Stimulated activated CD8-positive, alpha-beta memory T cell treated with anti-CD3 and anti-CD28 coated beads, Interleukin-7, amount 100 ng/mL, for 4 hours (primary cell): ENCODE measurements around the gene SAT2.

Source experiments
- DNase-seq, 2 donors: peaks; one replicate each; pipeline ENCODE4 v3.0.0-alpha.2; 2020; ENCODE audit warnings: low read depth in 2 of 2

Gene SAT2

DNA sequence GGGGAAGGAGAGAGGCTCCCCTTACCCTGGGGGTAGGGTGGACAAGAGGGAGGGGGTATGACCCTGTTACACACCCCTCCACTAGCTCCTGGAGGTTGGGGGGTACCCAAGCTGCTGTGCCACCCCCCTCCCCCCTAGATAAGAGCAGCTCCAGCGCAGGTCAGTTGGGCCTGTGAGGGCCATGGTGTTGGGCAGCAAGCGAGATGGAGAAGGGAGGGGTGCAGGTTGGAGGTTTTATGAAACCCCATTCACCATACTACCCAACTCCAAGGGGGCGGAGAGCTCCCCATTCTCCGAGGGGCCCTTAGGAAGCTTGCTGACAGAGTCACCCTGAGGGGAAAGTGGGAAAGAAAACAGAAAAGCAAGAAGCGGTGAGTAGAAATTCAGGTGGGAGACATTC, 36.0 kb downstream of the SAT2 start:
- no peak for DNase-seq

DNA sequence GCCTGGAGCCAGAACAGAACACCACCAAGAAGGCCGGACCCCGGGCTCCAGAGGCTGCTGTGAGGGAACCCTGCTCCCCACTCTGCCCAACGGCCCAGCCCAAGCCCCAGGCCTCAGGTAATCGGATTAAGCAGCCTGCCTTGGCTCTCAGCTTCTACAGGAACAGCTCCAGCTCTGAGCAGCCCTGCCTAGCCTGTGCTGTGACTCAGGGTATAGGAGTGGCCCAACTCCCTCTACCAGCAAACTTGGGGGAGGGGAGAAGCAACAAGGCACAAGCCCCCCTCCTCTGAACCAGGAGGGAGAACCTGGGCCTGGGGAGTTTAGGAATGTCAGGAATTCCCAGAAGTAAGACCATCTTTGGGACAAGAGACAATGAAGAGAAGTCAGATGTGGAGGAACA, 36.9 kb downstream of the SAT2 start:
- DNase-seq = no peak

GRCh38 chr17:7589891-7590691, 37.5 kb downstream of the SAT2 start, which contains the start of gene SOX15:
SOX15 (minus strand) TSS chr17:7590094; CDS start chr17:7589676, 418 bp downstream.
- no peak for DNase-seq

DNA sequence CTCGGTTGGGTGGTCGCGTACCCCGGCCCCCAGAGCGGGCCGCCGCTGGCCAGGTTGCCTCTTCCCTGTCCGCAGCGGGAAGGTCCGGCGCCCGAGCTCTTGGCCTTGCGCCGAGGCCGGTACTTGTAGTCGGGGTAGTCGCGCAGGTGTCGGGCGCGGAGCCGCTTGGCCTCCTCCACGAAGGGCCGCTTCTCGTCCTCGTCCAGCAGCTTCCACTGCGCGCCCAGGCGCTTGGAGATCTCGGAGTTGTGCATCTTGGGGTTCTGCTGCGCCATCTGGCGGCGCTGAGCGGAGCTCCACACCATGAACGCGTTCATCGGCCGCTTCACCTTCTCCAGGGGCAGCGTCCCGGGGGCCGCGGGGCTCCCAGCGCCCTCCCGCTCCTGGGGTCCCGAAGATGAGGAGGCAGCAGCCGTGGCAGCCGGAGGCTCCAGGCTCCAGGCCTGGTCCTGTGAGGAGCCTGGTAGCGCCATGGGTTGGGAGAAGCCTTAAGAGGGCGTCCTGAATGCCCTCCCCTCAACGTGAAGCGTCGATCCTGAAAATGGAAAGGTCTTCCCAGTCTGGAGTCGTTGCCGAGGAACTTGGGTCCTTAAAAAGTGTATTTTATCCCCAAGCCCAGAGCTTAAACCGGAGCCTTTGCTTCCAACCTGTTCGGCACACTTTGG, 38.3 kb downstream of the SAT2 start:
- peak; percentile 22 to 55 for DNase-seq

DNA sequence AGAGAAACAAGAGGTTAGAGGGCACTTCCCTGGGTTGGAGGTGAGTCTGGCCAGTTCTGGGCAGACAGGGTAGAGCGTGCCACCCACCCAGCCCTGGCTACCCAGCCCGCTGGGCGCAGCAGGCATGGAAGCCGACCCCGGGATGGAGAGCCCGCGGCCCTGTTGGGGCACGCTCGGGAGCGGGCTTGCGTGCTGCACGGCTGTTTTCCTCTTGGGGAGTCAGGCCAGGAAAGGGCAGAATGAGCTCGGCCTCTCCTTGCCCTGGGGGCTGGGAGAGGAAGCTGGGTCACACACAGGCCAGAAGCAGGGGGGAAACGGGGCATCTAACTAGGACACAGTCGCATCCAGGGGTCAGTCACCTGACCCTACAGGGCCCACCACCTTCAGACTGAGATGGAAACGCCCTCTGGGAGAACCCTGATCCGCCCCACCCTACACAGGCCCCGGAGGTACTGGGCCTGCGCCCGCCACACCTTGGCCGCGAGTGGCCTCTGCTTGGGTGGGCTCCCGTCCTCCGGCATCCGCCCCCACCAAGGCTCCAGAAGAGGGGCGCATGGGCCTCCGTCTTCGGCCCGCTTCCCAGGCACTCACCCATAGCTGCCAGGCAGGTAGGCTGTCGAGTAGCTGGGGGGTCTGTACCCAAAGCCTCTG, 38.9 kb downstream of the SAT2 start:
- no peak for DNase-seq

- no peak for DNase-seq
Observed at GRCh38 chr17:7587420-7588151, 40.0 kb downstream of the SAT2 start.

DNA sequence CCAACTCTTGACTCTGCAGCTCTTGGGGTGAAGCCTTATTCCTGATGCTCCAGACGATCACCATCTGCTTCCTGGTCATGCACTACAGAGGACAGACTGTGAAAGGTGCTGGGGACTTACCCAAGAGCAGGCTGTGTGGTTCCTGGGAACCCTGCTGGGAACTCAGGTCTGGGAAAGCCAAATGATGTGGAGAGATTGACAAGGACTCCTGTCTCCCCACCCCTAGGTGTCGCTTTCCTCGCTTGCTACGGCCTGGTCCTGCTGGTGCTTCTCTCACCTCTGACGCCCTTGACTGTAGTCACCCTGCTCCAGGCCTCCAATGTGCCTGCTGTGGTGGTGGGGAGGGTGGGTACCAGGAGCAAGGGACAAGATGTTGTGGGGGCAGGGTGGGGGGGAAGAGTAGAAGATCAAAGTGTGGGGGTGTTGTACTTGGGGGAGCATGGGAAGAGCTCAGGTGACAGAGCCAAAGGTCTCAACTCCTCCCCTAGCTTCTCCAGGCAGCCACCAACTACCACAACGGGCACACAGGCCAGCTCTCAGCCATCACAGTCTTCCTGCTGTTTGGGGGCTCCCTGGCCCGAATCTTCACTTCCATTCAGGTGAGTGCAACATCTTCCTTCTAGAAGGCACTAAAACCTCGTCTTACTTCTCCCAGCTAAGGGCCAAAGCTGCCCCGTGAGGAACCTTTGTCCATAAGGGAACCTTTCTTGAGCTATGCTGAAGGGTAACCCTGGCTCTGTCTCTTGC, 40.8 kb downstream of the SAT2 start:
- DNase-seq = no peak

GRCh38 chr17:7583253-7584109, 44.1 kb downstream of the SAT2 start, which contains the start of gene MPDU1:
MPDU1 (plus strand) TSS chr17:7583852; CDS start chr17:7583863, 11 bp downstream.
- peak; percentile 91 to 93 for DNase-seq

DNA sequence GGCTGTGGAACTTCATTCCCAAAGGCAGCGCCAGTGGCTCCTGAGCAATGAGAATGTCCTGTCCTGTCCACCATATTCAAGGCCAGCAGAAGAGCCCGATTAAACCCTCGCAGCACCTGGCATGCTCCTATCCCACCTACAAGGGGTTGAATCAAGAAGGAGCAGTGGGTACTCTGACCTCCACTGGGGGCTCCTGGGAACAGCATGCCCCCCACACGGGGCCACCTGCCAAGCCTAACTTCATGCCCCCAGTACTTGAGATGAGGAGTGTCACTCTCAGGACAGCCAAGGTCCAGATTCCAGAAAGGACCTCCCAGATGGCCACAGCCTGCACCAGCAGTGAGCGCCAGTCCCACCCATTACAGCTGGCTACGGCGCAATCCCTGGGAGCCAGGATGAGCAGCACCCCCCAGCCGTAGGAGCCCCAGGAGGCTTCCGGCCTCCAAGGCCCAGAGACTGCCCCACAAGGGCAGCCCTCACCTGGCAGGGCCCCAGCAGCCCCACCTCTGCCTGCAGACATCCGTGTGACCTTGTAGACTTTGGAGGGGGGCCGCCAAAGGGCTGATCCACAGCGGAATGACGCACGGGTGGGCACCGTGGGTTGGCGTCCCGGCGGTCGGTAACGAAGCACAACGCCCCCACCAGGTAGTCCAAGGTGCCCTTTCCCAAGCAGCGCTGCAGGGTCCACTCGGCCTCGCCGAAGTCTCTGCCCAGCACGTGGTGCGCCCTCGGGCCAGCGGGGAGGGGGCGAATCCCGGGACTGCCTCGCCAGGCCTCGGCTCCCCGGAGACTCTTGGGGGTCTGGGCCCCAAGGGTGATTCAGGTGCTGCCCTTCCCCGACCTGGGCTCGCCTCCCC, 45.0 kb downstream of the SAT2 start:
- DNase-seq = no peak

- no peak for DNase-seq
Observed at GRCh38 chr17:7580604-7581575, 46.7 kb downstream of the SAT2 start.

GRCh38 chr17:7579834-7580603, 47.6 kb downstream of the SAT2 start:
- no peak for DNase-seq

DNA sequence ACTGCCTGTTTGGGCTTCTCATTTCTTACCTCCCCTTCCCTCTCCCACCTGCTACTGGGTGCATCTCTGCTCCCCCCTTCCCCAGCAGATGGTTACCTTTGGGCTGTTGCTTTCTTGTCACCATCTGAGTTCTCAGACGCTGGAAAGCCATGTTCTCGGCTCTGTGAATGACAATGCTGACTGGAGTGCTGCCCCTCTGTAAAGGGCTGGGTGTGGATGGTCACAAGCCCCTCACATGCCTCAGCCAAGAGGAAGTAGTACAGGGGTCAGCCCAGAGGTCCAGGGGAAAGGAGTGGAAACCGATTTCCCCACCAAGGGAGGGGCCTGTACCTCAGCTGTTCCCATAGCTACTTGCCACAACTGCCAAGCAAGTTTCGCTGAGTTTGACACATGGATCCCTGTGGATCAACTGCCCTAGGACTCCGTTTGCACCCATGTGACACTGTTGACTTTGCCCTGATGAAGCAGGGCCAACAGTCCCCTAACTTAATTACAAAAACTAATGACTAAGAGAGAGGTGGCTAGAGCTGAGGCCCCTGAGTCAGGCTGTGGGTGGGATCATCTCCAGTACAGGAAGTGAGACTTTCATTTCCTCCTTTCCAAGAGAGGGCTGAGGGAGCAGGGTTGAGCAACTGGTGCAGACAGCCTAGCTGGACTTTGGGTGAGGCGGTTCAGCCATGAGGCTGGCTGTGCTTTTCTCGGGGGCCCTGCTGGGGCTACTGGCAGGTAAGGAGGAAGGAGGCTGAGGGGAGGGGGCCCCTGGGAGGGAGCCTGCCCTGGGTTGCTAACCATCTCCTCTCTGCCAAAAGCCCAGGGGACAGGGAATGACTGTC, 48.4 kb downstream of the SAT2 start, which contains the start of gene CD68:
CD68 (plus strand) TSS at position 638 of the 833 bp plus-strand sequence; CDS start at position 678, 40 bp downstream.
- peak; percentile 65 to 70 for DNase-seq

GRCh38 chr17:7577327-7578199, 50.1 kb downstream of the SAT2 start:
- no peak for DNase-seq

- DNase-seq = no peak
Observed at GRCh38 chr17:7576432-7576937, 51.1 kb downstream of the SAT2 start.
